ENCODE measurements around the gene ZNF366. TPM values are rescaled to one million over a fixed set of nuclear protein-coding genes. Genes with fewer than 3 reads are reported as not detected.
A peak's percentile ranks its signal among the peaks of the same experiment; 100 is the strongest.
"Not testable (repeated sequence)": the region's sequence is repeated elsewhere in the genome, so short reads cannot be mapped to it uniquely, and the experiment has no call there.

Gene ZNF366
- total RNA-seq, 1 donor from 2014 or later = 8.0 TPM

DNA sequence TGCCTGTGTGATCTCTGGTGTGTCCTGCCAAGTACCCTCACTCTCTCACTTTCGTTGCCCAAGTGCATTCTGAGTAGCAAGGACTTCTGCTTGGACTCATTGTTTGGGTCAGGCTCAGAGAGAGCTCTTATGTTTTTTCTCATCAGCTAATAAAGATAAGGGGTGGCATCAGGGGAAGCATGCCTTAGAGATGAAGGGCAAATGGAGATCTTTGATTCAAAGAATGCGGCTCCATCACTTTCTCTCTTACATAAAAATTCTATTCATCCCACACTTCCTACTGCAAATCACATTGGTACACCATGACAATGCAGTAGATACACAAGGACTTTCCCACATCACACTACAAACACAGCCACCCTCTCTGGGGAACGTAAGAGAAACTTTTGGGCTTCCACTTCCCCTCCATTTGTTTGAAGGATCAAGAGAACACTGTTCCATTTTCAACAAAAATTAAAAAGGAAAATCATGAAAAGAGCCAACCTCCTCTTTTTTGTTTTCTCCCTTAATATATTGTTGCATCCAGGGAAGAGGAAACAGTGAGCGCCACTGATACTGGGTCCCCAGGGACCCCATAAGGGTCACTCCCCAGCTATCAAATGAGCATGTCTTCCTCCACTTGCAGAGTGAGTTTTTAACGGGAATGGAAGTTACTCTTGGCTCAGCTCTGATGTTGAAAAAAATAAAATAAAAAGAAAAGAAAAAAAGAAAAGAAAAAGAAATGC, 73.0 kb downstream of the ZNF366 start:
- ATAC-seq (ENCODE audit: poor library complexity) = peak; percentile 74

DNA sequence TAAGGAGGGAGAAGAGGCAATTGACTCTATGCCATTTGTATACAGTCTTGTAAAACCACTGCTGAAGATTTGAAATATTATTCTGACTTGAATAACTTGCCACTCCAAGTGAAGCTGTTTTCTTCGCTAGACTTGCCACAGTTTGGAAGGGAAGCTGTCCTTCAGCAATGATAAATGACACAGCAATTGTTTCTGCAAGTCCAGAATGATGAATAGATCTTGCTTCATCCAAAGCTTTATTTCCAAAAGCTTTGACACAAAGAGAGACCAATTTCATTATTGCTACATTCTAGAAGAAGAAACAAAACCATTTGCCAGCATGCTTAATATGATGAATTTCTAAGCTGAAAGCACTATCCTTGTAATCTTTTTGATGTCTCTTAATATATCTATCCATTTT, 73.7 kb downstream of the ZNF366 start:
- intact Hi-C loops (cut with DNase I) = no loop called here
- DNase-seq (no peak), ATAC-seq (ENCODE audit: poor library complexity) (peak; percentile 8)

More for the DNA sequence above, 73.0 kb downstream of the ZNF366 start:
- intact Hi-C loops (cut with DNase I) = no loop called here
- DNase-seq = no peak

DNA sequence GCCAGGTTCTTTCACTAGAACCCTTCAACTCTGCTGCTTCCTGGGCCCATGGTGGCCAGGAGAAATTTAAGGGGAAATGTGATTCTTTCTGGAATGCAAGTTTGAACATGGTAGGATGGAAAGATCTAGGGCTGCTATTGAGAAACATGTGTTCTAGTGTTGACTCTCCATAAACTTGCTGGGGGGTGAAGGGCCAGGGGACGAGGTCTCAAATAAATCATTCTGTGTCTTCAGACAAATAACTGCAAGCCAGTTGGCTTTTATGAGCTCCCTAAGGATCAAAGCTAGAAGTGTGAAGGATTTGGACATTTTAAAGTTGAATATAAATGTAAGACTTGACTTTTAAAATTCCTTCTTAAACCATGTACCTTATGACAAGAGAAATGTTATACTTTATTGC, 78.5 kb downstream of the ZNF366 start:
- intact Hi-C loops (cut with DNase I) = no loop called here
- DNase-seq = no peak
- ATAC-seq (ENCODE audit: poor library complexity) = no peak

DNA sequence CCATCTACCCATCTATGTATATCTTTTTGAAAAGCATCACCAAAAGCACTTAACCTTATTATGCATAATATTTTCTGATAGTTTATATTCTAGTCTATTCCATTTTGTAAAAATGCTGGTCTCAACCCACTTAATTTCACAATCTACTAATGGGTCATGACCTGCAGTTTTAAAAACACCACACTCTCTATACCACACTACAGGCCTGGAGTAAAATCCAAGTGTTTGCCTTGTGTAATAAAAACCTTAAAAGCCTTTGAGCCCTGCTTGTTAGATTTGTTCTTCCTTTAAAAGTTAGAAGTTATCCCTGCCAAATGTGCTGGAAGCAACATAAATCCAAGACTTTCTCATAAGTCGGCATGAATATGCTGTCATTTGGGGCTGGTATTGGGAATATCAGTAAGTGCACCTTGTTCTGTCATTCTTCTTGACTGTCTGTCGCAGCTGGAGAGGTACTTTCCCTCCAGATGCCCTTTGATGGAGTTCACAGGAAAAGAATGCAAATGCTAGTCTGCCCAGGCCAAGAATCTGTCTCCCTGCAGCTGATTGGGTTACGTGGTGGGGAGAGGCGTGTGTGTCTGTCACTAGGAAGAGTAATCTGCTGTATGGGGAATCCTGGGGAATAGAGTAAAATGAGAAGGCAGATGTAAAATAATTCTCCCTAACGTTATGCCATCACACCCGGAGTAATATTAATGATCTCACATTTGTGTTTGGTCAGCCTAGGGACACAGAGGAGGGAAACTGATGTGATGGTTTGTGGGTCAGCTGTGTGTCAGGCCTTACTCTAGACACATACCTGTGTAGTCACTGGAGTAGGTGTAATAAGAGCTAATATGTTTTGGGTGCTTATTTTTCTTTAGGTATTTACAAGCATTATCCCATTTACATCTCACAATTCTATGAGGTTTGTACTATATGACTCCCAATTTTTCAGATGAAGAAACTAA, 79.4 kb downstream of the ZNF366 start:
- intact Hi-C loops (cut with DNase I) = no loop called here
- ATAC-seq (ENCODE audit: poor library complexity) (peak; percentile 90), DNase-seq (peak; percentile 43)

DNA sequence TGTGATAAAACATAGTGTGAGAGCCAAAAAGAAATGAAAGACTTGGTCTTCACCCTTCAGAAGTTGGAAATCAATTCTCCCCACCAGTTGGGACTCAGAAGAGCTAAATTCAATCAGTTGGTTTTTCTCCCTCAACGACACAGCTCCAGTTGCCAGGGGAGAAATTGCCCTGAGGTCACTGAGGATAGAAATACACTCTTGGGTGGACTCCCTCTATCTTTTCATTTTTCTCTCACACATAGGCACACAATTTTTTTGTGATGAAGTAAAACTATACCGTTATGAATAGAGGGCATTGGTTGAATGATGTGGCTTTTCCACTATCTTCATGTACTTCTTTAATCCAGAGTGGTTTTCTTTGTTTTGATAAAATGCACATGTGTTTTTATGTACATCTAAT, 80.2 kb downstream of the ZNF366 start:
- ATAC-seq (ENCODE audit: poor library complexity) = no peak
- intact Hi-C loops (cut with DNase I) = no loop called here

DNA sequence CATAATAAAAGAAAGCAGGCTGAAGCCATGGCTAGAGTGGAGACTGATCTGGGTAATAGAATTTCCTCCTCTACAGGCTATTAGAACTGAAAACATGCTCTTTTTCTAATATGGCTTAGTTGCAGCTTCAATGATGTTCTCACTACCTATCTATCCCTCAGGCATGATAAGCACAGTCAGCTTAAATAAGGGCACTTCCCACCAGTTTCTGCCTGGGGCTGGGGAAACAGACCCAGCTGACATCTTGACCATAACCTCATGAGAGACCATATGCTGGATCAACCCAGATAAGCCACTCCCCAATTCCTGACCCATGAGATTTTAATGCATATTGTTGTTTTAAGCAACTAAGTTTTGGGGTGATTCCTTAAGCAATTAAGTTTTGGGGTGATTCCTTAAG, 81.2 kb downstream of the ZNF366 start:
- intact Hi-C loops (cut with DNase I) = no loop called here
- ATAC-seq (ENCODE audit: poor library complexity) = no peak
- no peak for DNase-seq

More for the DNA sequence above, 80.2 kb downstream of the ZNF366 start:
- DNase-seq = no peak

DNA sequence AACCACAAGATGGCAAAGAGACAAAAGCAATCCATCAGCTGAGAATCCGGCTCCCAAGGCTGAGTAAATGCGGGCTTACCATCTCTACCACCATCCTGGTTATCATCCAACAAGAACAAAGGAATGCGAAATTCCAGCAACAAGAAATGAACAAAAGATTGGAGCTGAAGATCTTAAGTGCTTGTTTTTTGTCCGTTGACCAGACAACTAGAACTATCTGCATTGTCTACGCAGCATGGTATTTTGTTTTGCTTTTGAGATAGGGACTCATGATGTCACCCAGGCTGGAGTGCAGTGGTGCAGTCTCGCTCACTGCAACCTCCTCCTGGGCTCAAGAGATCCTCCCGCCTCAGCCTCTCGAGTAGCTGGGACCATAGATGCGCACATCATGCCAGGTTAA, 88.9 kb downstream of the ZNF366 start:
- ATAC-seq (ENCODE audit: poor library complexity) (no peak), DNase-seq (no peak)
- intact Hi-C loops (cut with DNase I) = no loop called here

DNA sequence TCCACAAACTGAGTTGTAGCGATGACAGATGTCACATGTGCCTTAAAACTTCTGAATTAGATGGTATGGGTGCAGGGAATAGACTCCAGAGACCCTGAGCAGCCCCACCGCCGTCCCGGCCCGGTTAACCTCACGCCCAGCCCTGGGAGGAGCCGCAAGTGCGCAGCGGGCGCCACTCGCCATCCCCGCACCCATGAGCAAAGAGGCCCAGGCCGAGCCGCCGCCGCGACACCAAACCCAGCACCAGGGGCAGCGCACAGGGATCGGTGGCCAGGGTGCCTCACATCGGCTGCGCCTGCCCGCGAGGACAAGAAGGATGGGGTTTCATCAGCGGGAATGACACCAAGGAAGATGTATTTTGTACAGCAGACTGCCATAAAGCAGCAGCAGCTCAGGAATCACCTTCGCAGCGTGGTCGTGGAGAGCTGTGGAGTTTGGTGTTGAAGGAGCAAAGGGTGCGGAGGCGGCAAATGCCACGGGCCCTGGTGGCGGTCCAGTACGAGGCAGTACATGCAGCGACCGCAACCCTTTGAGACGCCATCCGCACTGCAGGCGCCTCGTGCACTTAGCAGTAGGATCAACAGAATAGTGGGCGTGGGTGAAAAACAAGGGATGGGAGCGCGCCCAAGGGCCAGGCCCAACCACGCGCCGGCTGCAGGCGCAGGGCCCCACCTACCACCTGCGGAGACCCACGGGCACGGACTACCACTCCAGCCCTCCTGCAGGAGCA, 89.7 kb downstream of the ZNF366 start:
- intact Hi-C loops (cut with DNase I) = no loop called here
- ATAC-seq (ENCODE audit: poor library complexity) (no peak), DNase-seq (no peak)

DNA sequence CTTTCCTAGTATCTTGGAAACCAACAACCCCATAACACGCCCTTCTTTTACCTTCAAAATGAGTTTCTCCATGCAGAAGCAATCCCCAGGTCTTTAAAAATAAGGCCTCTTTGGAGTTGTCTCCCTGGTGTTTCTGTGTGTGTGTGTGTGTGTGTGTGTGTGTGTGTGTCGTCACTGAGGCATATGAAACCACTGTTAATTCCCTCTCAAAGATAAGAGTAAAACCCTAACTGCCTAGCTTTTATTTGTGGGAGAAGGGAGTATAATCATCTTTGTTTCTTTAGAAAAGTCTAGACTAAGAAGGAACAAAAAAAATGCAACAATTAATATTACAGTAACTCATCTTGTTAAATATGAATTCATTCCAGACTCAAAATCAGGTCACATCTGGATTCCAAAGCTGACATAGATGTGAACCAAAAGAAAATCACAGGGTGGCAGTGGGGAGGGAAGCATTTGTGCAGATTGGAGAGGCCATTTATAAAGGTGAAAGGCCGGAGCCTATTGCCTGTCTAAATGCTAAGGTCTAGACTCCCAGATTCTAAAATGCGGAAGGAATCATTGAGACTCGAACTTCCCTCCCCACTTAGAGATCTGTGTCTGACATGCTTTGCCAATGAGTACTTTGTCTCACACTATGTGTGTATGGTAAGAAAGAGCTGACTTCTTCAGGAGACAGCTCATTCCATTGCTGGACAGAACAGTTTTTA, 91.4 kb downstream of the ZNF366 start:
- DNase-seq = no peak
- intact Hi-C loops (cut with DNase I) = no loop called here
- no peak for ATAC-seq (ENCODE audit: poor library complexity)

DNA sequence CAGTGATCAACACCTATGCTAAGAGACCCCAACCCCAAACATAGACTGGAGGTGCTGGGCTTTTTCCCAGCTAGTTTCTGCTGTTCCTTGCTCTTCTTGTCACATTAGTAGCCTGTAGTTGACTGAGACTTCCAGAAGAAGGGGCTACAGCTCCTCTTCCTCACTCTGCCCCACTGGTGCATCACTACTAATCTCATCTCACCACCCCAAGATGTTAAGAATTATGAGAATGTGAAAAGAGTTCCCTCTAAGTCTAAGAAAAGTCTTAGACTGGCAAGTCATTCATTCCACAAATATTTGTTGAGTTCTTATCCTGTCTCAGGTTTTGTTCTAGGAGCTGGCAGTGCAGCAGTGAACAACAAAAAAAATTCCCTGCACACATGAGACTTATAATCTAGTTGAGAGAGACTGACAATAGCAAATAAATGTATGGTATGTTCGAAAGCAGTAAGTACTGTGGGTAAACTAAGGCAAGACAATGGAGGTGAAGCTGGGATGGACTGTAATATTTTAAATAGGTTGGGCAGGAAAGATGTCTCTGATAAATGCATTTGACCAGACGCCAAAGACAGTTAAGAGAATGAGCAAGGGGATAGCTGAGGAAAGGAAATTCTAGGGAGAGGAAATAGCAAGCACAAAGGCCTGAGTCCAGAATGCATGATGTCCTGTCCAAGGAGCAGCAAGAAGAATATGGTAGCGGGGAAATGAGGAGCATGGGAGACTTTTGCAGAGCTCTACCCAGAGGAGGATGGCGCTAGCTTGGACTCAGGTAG, 94.7 kb downstream of the ZNF366 start:
- intact Hi-C loops (cut with DNase I) = no loop called here
- no peak for DNase-seq
- ATAC-seq (ENCODE audit: poor library complexity) = no peak

DNA sequence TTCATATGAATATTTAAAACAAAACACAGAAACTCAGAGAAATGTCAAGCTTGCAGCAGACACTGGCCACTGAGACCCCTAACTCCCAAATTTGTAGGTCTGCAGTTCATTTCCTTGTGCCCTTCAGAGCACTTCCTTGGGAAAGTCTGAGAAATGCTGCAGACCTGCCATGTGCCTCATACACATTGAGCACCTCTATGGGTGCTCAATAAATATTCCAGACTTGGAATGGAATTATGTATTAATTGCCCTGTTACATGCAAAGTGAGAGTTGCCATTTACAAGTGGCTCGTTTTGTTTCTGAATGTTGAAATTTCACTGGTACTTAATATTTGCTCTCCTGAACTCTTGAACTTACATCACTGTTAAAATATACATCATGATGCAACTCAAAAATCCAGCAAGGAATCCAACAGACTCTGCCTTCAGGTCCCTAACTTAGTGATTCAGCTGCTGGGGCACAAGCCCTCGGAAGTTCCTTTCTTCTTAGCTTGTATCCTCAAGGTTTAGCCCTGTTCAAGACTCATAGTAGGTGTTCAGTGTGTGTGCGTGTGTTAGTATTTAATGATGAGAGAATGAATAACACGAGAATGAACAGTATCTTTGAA, 96.4 kb downstream of the ZNF366 start:
- DNase-seq (no peak), ATAC-seq (ENCODE audit: poor library complexity) (no peak)
- intact Hi-C loops (cut with DNase I) = no loop called here

DNA sequence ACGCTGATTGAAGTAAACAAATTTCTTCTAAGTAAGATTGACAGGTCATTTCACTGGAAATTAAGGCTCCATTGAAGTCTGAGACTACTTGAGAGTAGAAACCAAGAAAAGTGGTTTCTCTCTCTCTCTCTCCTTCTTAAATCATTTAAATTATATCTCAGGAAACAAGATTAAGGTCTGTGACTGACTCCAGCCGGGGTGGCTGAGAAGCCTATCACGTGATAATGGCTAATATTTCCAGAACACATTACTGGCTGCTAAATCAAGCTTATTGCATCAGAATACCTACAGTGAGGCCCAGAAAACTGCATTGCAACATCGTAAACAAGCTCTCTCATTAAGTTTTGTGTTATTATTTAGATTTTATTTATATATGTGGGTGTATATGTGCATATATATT, 98.6 kb downstream of the ZNF366 start:
- peak; percentile 63 for ATAC-seq (ENCODE audit: poor library complexity)
- DNase-seq = no peak
- intact Hi-C loops (cut with DNase I) = no loop called here

DNA sequence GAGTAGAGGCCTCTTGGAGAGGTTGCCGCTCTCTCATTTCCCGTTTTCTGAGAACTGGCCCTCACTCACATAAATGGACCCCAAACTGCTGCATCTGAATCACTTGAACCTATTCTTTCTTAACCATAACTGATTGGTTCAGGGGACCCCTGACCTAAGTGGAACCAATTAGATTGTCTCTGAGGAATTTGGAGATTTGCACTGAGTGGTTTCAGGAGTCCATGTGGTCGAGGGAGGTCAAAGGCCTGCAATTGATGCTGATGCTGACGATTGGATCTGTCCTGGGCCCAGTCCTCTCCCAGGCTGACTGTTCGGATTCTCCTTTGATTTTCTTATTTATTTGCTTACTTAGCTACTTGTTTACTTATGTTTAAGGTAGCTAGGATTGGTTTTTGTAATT, 99.1 kb downstream of the ZNF366 start:
- intact Hi-C loops (cut with DNase I) = no loop called here
- DNase-seq (no peak), ATAC-seq (ENCODE audit: poor library complexity) (no peak)

DNA sequence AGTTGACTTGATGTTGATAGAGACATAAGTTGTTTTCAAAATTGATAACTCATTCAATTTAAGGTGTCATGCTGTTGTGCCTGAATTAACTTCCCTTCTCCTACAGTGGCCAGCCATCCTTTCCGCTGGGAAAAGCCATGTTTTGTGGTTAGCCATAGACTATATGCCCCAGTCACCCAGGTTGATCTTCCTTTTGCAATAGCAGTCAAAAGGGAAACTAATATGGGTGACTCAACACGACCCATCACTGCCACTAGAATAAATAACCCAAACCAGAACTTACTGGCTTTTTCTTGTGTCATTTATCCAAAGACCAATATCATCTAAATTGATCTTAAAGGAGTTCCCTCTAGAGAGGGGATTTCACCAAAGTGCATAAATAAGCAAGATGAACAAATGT, 99.7 kb downstream of the ZNF366 start:
- no peak for ATAC-seq (ENCODE audit: poor library complexity)
- DNase-seq = no peak
- intact Hi-C loops (cut with DNase I) = no loop called here

DNA sequence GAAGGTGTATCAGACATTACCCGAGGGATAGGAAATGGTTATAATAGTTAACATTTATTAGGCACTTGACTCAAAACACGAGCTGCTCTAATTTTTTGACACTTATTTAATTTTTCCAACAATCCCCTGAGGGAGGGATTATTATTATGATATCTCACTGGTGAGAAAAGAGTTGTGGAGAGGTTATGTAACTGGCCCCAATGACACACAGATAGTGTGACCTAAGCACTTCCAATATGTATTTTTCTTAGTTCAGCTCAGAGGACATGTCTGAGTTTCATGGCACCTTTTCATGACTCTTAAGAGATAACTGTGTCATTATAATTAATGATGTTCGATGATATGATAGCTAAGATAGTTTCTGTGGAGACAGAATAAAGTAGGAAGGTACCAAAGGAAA, 100.1 kb downstream of the ZNF366 start:
- intact Hi-C loops (cut with DNase I) = no loop called here
- ATAC-seq (ENCODE audit: poor library complexity) = peak; percentile 68
- DNase-seq = no peak

DNA sequence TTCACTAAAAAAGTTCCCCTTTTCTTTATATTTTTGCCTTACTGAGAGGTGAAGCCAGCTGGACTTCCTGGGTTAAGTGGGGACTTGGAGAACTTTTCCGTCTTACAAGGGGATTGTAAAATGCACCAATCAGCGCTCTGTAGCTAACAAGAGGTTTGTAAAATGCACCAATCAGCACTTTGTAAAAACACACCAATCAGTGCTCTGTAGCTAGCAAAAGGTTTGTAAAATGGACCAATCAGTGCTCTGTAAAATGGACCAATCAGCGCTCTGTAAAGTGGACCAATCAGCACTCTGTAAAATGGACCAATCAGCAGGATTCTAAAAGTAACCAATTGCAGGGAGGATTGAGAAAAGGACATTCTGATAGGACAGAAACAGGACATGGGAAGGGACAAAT, 102.4 kb downstream of the ZNF366 start:
- DNase-seq; intact Hi-C loops (cut with DNase I); ATAC-seq (ENCODE audit: poor library complexity): not testable (repeated sequence)

DNA sequence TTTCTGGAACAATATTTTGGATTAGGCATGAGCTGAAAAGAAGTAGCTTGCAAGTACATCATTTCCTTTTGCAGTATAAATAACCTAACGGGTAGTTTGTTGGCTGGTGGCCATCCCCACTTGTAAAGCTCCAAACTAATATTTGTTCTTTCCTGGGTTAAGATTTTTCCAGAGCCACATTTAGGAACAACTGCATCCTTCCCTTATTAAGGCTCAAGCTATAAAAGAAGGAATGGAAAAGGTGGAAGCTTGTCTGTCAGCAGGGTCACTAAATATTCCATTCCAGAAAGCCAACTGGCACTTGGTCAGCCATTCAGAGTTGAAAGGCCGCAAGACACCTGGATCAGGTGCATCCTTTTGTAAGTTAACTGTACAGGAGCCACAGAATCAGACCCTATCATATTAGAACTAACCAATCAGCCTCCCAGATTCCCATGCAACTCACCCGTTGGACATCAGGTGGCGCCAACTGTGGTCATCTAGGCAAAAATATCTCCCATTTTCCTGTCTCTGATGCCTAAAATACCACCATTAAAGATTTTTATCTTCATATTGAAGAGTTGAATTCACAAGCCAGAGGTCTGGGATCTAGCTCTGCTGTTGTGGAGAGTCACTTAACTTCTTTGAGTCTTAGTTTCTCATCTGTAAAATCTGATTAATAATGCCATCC, 104.1 kb downstream of the ZNF366 start:
- DNase-seq (no peak), ATAC-seq (ENCODE audit: poor library complexity) (peak; percentile 23)
- intact Hi-C loops (cut with DNase I) = no loop called here

Data from Right ventricle myocardium superior (tissue), 1 donor.